ENCODE measurements around the gene PGRMC1. TPM values are rescaled to one million over a fixed set of nuclear protein-coding genes. Genes with fewer than 3 reads are reported as not detected.
"Not testable (repeated sequence)": the region's sequence is repeated elsewhere in the genome, so short reads cannot be mapped to it uniquely, and the experiment has no call there.

PGRMC1 gene
- 10 to 100 TPM; 39.7 to 50.2 TPM for total RNA-seq
- long read RNA-seq, transcript PGRMC1-201 (3 exons, 1,911 nt) = major isoform, 29 of 31 reads
- long read RNA-seq, partial matches to known transcripts = 1 of 31 reads
- long read RNA-seq, other reads (novel, unspliced or antisense) = 1 of 31 reads

GRCh38 chrX:119235872-119236622 is at the start of gene PGRMC1:
TSS of gene PGRMC1 (plus strand) at chrX:119236285. CDS start at chrX:119236364, 79 bp downstream.
- intact Hi-C loops (cut with DNase I) = no loop called here
- ATAC-seq = peak; percentile 96 to 98
- DNase-seq = peak; percentile 85

DNA sequence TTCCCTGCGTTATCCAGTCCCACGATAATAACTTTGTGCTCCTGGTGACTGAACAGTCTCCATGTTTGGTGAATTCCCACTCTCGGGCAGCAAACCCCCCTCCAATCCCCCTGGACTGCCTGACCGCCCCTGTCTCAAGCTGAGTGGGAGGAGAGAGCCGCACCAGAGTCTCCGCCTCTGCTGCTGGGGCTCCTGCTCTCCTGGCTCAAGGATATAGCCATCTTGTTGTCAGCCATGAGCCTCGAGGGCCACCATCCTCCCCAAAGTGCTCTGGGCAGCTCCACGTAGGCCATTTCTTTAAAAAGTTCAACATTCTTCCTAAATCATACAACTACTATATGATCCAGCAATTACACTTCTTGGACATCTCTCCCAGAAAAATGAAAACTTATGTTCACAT is 49.3 kb upstream of the PGRMC1 start:
- DNase-seq (no peak), ATAC-seq (no peak)
- intact Hi-C loops (cut with DNase I) = no loop called here

- DNase-seq (no peak), ATAC-seq (no peak)
- intact Hi-C loops (cut with DNase I) = no loop called here
These were observed 48.8 kb upstream of the PGRMC1 start for GRCh38 chrX:119187298-119187697.

- intact Hi-C loops (cut with DNase I) = no loop called here
- no peak for ATAC-seq
- DNase-seq = no peak
These were observed 47.0 kb upstream of the PGRMC1 start for GRCh38 chrX:119189115-119189514.

- intact Hi-C loops (cut with DNase I) = no loop called here
- peak; percentile 48 for DNase-seq
- peak; percentile 84 to 92 for ATAC-seq
These were observed 46.5 kb upstream of the PGRMC1 start for GRCh38 chrX:119189595-119189994.

GRCh38 chrX:119190091-119190681 is 45.9 kb upstream of the PGRMC1 start:
- DNase-seq (no peak), ATAC-seq (peak; percentile 44 to 64)
- intact Hi-C loops (cut with DNase I) = no loop called here

DNA sequence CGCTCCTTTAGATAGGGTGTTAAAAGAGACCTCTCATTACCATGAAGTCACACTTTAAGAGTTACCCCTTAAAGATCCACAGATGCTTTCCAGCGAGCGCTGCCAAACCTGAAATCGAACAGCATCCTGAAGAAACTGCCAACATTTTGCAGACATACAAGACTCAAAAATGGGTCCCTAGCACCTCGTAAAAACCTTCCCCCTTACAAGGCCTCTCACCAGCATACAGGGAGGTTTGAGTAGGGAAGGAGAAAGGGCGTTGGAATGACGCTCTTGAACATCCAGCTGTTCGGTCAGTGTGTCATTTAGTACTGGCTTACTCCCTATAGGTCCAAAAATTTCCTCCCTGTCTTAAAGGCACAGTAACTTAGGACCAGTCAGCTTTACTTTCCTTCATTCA is 45.3 kb upstream of the PGRMC1 start:
- intact Hi-C loops (cut with DNase I) = no loop called here
- DNase-seq = no peak
- ATAC-seq = peak; percentile 69 to 81

DNA sequence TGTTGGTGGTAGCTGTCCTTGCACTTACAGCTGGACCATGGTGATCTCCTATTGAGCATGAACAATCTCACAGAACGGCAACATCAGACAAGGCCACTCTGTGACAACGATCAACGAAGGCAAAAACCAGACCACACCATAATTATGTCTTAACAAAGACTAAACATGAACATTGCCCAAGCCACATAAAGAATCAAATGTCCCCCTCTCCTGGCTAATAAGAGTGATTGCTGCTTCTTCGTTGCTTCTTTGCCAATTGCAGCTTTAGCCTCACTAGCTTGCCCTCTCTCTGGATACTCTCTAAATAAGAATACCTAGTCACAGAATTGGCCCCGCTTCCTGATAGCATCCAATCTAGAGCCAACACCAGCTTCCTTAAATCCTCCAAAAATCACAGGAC is 41.5 kb upstream of the PGRMC1 start:
- intact Hi-C loops (cut with DNase I) = no loop called here
- ATAC-seq (no peak), DNase-seq (no peak)

GRCh38 chrX:119201570-119201969 is 34.5 kb upstream of the PGRMC1 start:
- intact Hi-C loops (cut with DNase I) = no loop called here
- DNase-seq (no peak), ATAC-seq (no peak)

GRCh38 chrX:119206203-119206602 is 29.9 kb upstream of the PGRMC1 start:
- intact Hi-C loops (cut with DNase I) = no loop called here
- ATAC-seq (no peak), DNase-seq (no peak)

- intact Hi-C loops (cut with DNase I); DNase-seq; ATAC-seq: not testable (repeated sequence)
These were observed 28.6 kb upstream of the PGRMC1 start for GRCh38 chrX:119207483-119207882.

DNA sequence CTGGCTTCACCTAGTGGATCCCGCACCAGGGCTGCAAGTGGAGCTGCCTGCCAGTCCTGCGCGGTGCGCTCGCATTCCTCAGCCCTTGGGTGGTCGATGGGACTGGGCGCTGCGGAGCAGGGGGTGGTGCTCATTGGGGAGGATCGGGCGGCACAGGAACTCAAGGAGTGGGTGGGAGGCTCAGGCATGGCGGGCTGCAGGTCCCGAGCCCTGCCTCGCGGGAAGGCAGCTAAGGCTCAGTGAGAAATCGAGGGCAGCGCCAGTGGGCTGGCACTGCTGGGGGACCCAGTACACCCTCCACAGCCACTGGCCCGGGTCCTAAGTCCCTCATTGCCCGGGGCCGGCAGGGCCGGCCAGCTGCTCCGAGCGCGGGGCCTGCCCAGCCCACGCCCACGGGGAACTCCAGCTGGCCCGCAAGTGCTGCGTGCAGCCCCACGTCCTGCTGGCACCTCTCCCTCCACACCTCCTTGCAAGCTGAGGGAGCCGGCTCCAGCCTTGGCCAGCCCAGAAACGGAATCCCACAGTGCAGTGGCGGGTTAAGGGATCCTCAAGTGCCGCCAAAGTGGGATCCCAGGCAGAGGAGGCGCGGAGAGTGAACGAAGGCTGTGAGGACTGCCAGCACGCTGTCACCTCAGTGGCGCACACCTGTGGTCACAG is 27.6 kb upstream of the PGRMC1 start:
- DNase-seq (no peak), ATAC-seq (no peak)
- intact Hi-C loops (cut with DNase I) = no loop called here

GRCh38 chrX:119210931-119211648 is 25.0 kb upstream of the PGRMC1 start:
- ATAC-seq = peak in 1 of 2 donors; percentile 22
- intact Hi-C loops (cut with DNase I); DNase-seq: not testable (repeated sequence)

- DNase-seq (no peak), ATAC-seq (peak; percentile 81 to 87)
- intact Hi-C loops (cut with DNase I) = no loop called here
These were observed 24.5 kb upstream of the PGRMC1 start for GRCh38 chrX:119211649-119212014.

DNA sequence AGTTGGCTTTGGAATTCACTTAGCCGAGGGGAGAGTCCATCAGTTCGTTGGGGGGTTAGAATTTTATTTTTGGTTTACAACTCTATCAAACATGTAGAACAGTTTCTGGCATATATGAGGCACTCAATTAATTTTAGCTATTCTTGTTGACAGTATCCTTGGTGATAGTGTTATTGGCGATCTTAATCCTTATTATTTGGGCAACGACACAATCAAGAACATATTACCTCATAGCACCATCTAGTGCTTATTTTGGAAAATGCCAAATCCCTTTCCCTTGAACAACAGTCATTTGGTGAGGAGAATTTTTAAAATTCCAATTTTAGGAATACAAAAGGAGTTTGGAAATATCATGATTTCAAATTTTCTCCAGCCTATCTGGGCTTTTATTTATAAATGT is 17.9 kb upstream of the PGRMC1 start:
- DNase-seq = no peak
- ATAC-seq = no peak
- intact Hi-C loops (cut with DNase I) = loop anchor here in 1 of 2 donors (2.0 kb wide), 1 partner anchor 73 kb away; no protein-coding TSS in a partner anchor

DNA sequence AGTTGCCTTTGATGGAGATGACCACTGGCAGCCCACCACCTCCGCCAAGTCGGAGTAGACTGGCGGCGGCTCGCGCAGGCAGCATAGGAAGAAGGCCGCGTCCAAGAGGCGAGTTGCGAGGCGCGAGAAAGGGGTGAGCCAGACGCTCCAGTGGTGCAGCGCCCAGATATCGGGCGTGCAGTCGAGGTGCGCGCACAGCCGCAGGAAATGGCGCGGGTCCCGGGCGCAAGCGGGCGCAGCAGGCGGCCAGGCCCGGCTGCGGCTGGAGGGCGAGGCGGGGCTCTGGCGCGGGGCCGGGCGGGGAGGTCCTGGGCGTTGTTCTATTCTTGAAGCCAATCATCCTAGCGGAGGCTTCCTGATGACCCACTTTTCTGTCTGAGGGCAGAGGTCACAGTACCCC is 13.2 kb upstream of the PGRMC1 start:
- no peak for DNase-seq
- intact Hi-C loops (cut with DNase I) = no loop called here
- ATAC-seq = no peak

DNA sequence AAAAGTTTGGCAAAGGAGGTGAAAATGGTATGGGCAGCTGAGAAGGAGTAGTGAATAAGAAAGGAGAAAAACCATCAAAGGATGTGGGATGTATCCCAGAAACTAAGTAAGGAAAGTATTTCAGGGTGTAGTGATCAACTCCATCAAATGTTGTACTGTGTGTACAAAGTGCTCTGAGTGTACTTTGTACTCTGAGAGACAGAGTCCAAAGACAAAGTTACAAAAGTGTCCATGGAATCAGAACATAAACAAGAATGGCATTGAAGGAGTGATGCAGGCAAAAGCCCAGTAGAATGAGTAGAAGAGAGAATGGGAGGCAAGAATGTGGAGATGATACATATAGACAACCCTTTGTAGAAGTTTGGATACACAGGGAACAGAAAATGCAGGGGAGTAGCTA is 12.3 kb upstream of the PGRMC1 start:
- ATAC-seq = no peak
- intact Hi-C loops (cut with DNase I) = no loop called here
- no peak for DNase-seq

DNA sequence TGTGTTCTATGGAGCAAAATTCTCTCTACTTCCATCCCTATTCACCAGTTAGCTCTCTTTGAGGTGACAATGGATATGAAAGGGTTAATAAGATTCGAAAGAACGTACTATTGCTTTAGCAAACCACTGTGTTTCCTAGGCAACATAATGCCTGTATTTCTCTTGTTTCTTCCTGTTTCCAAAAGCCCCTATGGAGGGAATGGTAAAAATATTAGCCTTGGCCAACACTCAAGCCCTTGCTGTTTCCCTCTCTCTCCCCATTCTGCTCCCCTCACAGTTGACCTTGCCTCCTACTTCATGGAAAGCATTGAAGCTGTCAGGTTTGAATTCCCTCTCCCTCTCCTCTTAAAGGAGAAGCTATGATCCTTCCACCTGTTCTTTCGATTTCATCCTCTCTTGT is 9.6 kb upstream of the PGRMC1 start:
- intact Hi-C loops (cut with DNase I) = no loop called here
- ATAC-seq = no peak

GRCh38 chrX:119228512-119229252 is 7.4 kb upstream of the PGRMC1 start:
- DNase-seq (no peak), ATAC-seq (no peak)
- intact Hi-C loops (cut with DNase I) = no loop called here

More for the DNA sequence above, 9.6 kb upstream of the PGRMC1 start:
- no peak for DNase-seq

All from left cardiac atrium (tissue), 4 donors.